CD14-positive monocyte (primary cell): ENCODE results near the gene PAM. TPM values are rescaled to one million over a fixed set of nuclear protein-coding genes. Genes with fewer than 3 reads are reported as not detected.
A peak's percentile ranks its signal among the peaks of the same experiment; 100 is the strongest.

Experiments used
- DNase-seq, 3 donors: peaks; one replicate each; pipeline ENCODE4 v3.0.0-alpha.2; 2011 to 2022
- H2AFZ ChIP-seq: 2 replicates; pipeline ENCODE4 v1.6.0; 2012; ENCODE audit warnings: mild to moderate bottlenecking, low read depth, low read length, inconsistent platforms; ENCODE audit not compliant: insufficient read depth, poor library complexity, severe bottlenecking
- H3K27ac ChIP-seq, 2 donors: 1 replicate in 1 of 2; 2 replicates in 1 of 2; pipeline ENCODE4 v1.5.1; 2012 to 2013; ENCODE audit warnings: low read length in 2 of 2, control low read depth in 1 of 2, inconsistent platforms in 1 of 2, low read depth in 1 of 2, mild to moderate bottlenecking in 1 of 2
- H3K27me3 ChIP-seq, 2 donors: one replicate each; pipeline versions ENCODE4 v1.6.0 to v1.6.1; 2011 to 2013; ENCODE audit warnings: low read length in 2 of 2; ENCODE audit not compliant: control insufficient read depth in 2 of 2, insufficient read depth in 2 of 2
- H3K36me3 ChIP-seq, 2 donors: replicated peaks in 1 of 2; 1 replicate in 1 of 2; 2 replicates in 1 of 2; pipeline versions ENCODE4 v1.5.1 to v1.6.1; 2012 to 2013; ENCODE audit warnings: low read length in 2 of 2, control low read depth in 1 of 2, inconsistent platforms in 1 of 2, mild to moderate bottlenecking in 1 of 2; ENCODE audit not compliant: insufficient read depth in 2 of 2, control insufficient read depth in 1 of 2
- H3K4me1 ChIP-seq, 2 donors: 1 replicate in 1 of 2; 2 replicates in 1 of 2; pipeline versions ENCODE4 v1.5.1 to v1.6.1; 2012 to 2013; ENCODE audit warnings: low read length in 2 of 2, control low read depth in 1 of 2, inconsistent platforms in 1 of 2, mild to moderate bottlenecking in 1 of 2, moderate library complexity in 1 of 2; ENCODE audit not compliant: insufficient read depth in 2 of 2, control insufficient read depth in 1 of 2
- H3K4me2 ChIP-seq: replicated peaks from 2 replicates; pipeline ENCODE3; 2012; ENCODE audit warnings: low read length, moderate library complexity, mild to moderate bottlenecking; ENCODE audit not compliant: poor library complexity, severe bottlenecking; ENCODE audit errors: extremely low read depth
- H3K4me3 ChIP-seq, 3 experiments: fragments of 200-600 bp in 1 of 3; sonication (generic) in 1 of 3; replicated peaks in 1 of 3; 1 replicate in 2 of 3; 2 replicates in 1 of 3; pipeline ENCODE4 v1.5.1; 2011 to 2013; ENCODE audit warnings: low read length in 3 of 3, mild to moderate bottlenecking in 3 of 3, control low read depth in 2 of 3, low read depth in 2 of 3, inconsistent platforms in 1 of 3, moderate library complexity in 1 of 3
- H3K79me2 ChIP-seq: 2 replicates; pipeline ENCODE4 v1.6.0; 2012; ENCODE audit warnings: mild to moderate bottlenecking, control low read depth, inconsistent platforms, low read length, moderate library complexity; ENCODE audit not compliant: insufficient read depth
- H3K9ac ChIP-seq: 2 replicates; pipeline ENCODE4 v1.6.0; 2017; ENCODE audit warnings: low read length, mild to moderate bottlenecking; ENCODE audit not compliant: insufficient read depth, poor library complexity, severe bottlenecking
- H3K9me3 ChIP-seq, 2 donors: replicated peaks in 1 of 2; 1 replicate in 1 of 2; 2 replicates in 1 of 2; pipeline versions ENCODE4 v1.5.1 to v1.6.1; 2012 to 2013; ENCODE audit warnings: low read length in 2 of 2, control low read depth in 1 of 2; ENCODE audit not compliant: control insufficient read depth in 1 of 2, insufficient read depth in 1 of 2
- H4K20me1 ChIP-seq: 2 replicates; pipeline ENCODE4 v1.6.0; 2012; ENCODE audit warnings: mild to moderate bottlenecking, low read length, control low read depth, moderate library complexity; ENCODE audit not compliant: insufficient read depth
- H3K27ac Mint-ChIP-seq, 7 donors: one replicate each; pipeline ENCODE4 v1.8.0; 2020; ENCODE audit warnings: mild to moderate bottlenecking in 7 of 7, mixed read lengths in 7 of 7, moderate library complexity in 6 of 7, inconsistent platforms in 2 of 7
- H3K27me3 Mint-ChIP-seq, 3 donors: one replicate each; pipeline ENCODE4 v1.8.0; 2021 to 2022; ENCODE audit warnings: low read depth in 3 of 3, mild to moderate bottlenecking in 3 of 3, mixed read lengths in 3 of 3, moderate library complexity in 3 of 3, inconsistent platforms in 1 of 3
- H3K36me3 Mint-ChIP-seq, 2 donors: one replicate each; pipeline ENCODE4 v1.8.0; 2020; ENCODE audit warnings: mixed read lengths in 2 of 2, inconsistent platforms in 1 of 2, mild to moderate bottlenecking in 1 of 2
- H3K4me1 Mint-ChIP-seq: one replicate; pipeline ENCODE4 v1.8.0; 2020; ENCODE audit warnings: mild to moderate bottlenecking, mixed read lengths
- H3K4me3 Mint-ChIP-seq, 2 donors: one replicate each; pipeline ENCODE4 v1.8.0; 2020; ENCODE audit warnings: mild to moderate bottlenecking in 2 of 2, mixed read lengths in 2 of 2, moderate library complexity in 1 of 2
- H3K9me3 Mint-ChIP-seq, 7 donors: one replicate each; pipeline ENCODE4 v1.8.0; 2020 to 2022; ENCODE audit warnings: mixed read lengths in 7 of 7, mild to moderate bottlenecking in 6 of 7, moderate library complexity in 6 of 7, inconsistent platforms in 2 of 7
- CTCF ChIP-seq: fragments of 200-600 bp; IDR thresholded peaks from one replicate; pipeline ENCODE4 v1.8.0; 2022; ENCODE audit warnings: antibody characterized with exemption, mild to moderate bottlenecking
- WGBS: methylation state at CpG from one replicate; pipeline ENCODE4 v1.1.5; 2013; ENCODE audit warnings: missing lambda C conversion rate; ENCODE audit not compliant: insufficient coverage; 5-methylcytosine and 5-hydroxymethylcytosine counted together
- intact Hi-C, 2 donors: fragments of 100-400 bp; cut with micrococcal nuclease; formaldehyde crosslinking; loops; one replicate each; pipeline versions ENCODE4 v1.15.0 to v1.15.1; 2023
- polyA plus RNA-seq, 3 donors: library from polyadenylated mRNA; depleted of rRNA in 1 of 3; unstranded in 2 of 3; stranded (reverse) in 1 of 3; fragments of 300-500 nt in 2 of 3; fragments of >200 nt in 1 of 3; fragmentation: Illumina TruSeq in 2 of 3; gene quantifications; 1 replicate in 2 of 3; 2 replicates in 1 of 3; pipeline ENCODE4 v1.2.3, GENCODE V29; 2012 to 2021

Gene PAM
- polyA plus RNA-seq, 3 donors, result 11.8 to 27.4 (median 12.8) TPM

- Histone ChIP-seq H3K4me3 (peak overlapping the region; percentile 52 to 79 (median 63)), H3K27me3 (no peaks in the 10 kb centered on the region), H3K4me1 (peaks cover 7 to 20% of the 10 kb centered on the region in 2 donors), H3K79me2 (no peaks in the 10 kb centered on the region), H3K27ac (peak overlapping the region in 1 of 2 donors; percentile 58), H3K4me2 (peak overlapping the region; percentile 91), H4K20me1 (no peaks in the 10 kb centered on the region), H3K9ac (peak overlapping the region; percentile 76), H3K36me3 (no peaks in the 10 kb centered on the region), H2AFZ (peak overlapping the region; percentile 80), H3K9me3 (no peaks in the 10 kb centered on the region)
- DNase-seq, result peak in 2 of 3 donors; percentile 6 to 11
- peak overlapping the region in 6 of 7 donors; percentile 19 to 76 (median 54) for H3K27ac Mint-ChIP-seq
- H3K9me3 Mint-ChIP-seq, result no peaks in the 10 kb centered on the region
- H3K4me1 Mint-ChIP-seq, result peaks cover 22% of the 10 kb centered on the region
- H3K36me3 Mint-ChIP-seq, result peaks cover 5 to 11% of the 10 kb centered on the region in 2 donors
- peak overlapping the region; percentile 77 to 89 for H3K4me3 Mint-ChIP-seq
- intact Hi-C loops, result no loop called here
- TF ChIP-seq CTCF, result no peak
- 0% methylated on average over 4 of the region's 7 CpGs for WGBS
- H3K27me3 Mint-ChIP-seq, result peaks cover 0 to 5% (median 3%) of the 10 kb centered on the region in 3 donors
These were observed 111.1 kb downstream of the PAM start for GRCh38 chr5:102866237-102866600.

DNA sequence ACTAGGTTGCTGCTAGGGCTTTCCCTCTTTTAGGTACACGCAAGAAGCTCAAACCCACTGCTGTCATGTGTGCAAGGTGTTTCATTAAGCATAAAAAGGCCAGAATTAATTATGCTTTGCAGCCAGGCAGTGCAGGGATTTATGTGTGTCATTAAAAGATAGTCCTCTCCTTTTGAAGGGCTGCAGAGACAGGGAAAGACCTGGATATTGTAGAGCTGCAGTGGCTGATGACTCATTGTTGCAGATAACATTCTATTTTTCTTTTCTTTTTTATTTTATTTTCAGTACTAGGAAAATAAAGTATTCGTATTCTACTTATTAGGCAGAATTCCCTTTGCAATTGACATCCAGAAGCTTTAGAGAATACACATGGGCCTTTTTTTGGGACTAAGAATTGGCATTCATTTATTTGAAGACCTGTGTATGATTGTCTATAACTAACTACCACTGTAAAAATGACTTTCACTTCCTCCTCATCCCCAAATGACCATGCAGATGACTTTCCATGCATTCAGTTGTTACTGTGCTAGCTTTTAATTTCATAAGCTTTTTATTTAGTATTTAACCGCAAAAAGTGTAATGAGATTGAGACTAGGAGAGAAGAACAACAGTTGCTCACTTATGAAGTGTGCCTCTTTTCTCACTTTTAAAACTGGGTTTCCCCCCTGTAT lies 113.0 kb downstream of the PAM start:
- DNase-seq, result peak; percentile 12 to 34 (median 15)
- no peak overlapping the region for H3K27ac Mint-ChIP-seq
- H3K79me2 ChIP-seq, result no peaks in the 10 kb centered on the region

More for the DNA sequence above, 113.0 kb downstream of the PAM start:
- Histone ChIP-seq H2AFZ (no peak overlapping the region), H3K27me3 (no peaks in the 10 kb centered on the region), H3K36me3 (no peaks in the 10 kb centered on the region), H3K27ac (no peak overlapping the region), H3K9ac (no peak overlapping the region), H4K20me1 (no peaks in the 10 kb centered on the region), H3K4me1 (peaks cover 11 to 29% of the 10 kb centered on the region in 2 donors), H3K4me3 (no peak overlapping the region), H3K9me3 (no peaks in the 10 kb centered on the region), H3K4me2 (no peak overlapping the region)
- Mint-ChIP-seq H3K36me3 (peaks cover 5 to 11% of the 10 kb centered on the region in 2 donors), H3K4me3 (no peak overlapping the region), H3K4me1 (peaks cover 33% of the 10 kb centered on the region), H3K27me3 (peaks cover 0 to 5% (median 3%) of the 10 kb centered on the region in 3 donors), H3K9me3 (no peaks in the 10 kb centered on the region)
- 60% methylated on average over 1 of the region's 3 CpGs for WGBS
- intact Hi-C loops, result no loop called here
- no peak for TF ChIP-seq CTCF
